Nephron (organoid): ENCODE data around the gene SOS2.

ENCODE experiments used
- H3K27ac Mint-ChIP-seq, 3 experiments: 2 replicates each; pipeline ENCODE4 v1.8.0; 2020; ENCODE audit warnings: mixed read lengths in 3 of 3, mild to moderate bottlenecking in 2 of 3, moderate library complexity in 1 of 3
- H3K27me3 Mint-ChIP-seq: 2 replicates; pipeline ENCODE4 v1.8.0; 2021; ENCODE audit warnings: low read depth, mild to moderate bottlenecking, moderate library complexity, mixed read lengths
- H3K36me3 Mint-ChIP-seq: 2 replicates; pipeline ENCODE4 v1.8.0; 2020; ENCODE audit warnings: low read depth, mixed read lengths
- H3K4me1 Mint-ChIP-seq: 2 replicates; pipeline ENCODE4 v1.8.0; 2020; ENCODE audit warnings: mixed read lengths
- H3K4me3 Mint-ChIP-seq, 3 experiments: 2 replicates each; pipeline ENCODE4 v1.8.0; 2020; ENCODE audit warnings: mild to moderate bottlenecking in 3 of 3, mixed read lengths in 3 of 3, moderate library complexity in 2 of 3
- H3K9me3 Mint-ChIP-seq: 2 replicates; pipeline ENCODE4 v1.8.0; 2020; ENCODE audit warnings: mixed read lengths
- TF ChIP-seq, protein P1 (sequence below), 3 experiments: fragments of 200-600 bp; sonication (generic); IDR thresholded peaks; one replicate each; pipeline ENCODE4 v1.5.0; 2021; ENCODE audit warnings: antibody characterized with exemption in 3 of 3; ENCODE audit not compliant: unreplicated experiment in 3 of 3

SOS2 gene

DNA sequence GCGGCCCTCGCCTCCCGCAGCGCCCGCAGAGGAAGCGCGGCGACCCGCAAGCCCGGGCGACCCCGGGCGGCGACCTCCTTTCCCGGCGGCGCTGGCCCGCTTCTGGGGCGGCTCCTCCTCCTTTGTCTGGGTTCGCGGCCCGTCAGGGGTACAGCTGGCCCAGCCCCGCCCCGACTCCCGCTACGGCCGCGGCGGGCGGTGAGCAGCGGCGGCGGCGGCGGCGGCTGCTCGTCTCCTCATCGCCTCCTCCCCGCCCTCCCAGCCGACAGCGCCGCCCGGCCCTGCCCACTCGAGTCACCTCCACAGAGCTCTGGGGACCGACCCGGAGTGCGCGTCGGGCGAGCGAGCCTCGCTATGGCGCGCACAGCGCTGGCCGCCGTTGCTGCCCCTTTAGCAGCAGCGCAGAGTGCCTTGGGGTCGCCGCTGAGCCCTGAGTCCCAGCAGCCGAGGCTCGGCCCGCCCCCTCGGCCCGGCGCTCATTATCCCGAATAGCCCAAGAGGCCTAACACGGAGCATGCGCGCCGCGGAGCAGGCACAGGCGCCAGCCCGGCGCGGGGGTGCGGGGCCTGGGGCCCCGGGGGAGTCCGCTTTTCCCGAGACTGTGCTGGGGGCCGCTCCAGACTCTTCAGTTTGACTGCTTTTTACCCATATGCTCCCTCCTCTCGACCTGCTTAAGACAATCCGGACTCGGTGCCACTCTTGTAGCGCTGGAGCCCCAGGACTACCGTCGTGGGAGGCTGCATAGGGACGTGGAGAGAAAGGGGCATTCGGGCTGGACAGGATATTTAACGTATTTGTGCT, at the start of gene SOS2:
SOS2 (minus strand) TSS at position 104 of the 801 bp plus-strand sequence. CDS start 295 bp downstream, outside the sequence.
- Mint-ChIP-seq H3K4me3 (peak within 1 kb of the TSS; percentile 87 to 95 (median 94)), H3K36me3 (peaks cover 15% of the 10 kb centered on the region), H3K9me3 (no peaks in the 10 kb centered on the region), H3K4me1 (peaks cover 42% of the 10 kb centered on the region), H3K27ac (peak within 1 kb of the TSS; percentile 98 to 99 (median 99)), H3K27me3 (no peaks in the 10 kb centered on the region)
- TF ChIP-seq, protein P1, sequence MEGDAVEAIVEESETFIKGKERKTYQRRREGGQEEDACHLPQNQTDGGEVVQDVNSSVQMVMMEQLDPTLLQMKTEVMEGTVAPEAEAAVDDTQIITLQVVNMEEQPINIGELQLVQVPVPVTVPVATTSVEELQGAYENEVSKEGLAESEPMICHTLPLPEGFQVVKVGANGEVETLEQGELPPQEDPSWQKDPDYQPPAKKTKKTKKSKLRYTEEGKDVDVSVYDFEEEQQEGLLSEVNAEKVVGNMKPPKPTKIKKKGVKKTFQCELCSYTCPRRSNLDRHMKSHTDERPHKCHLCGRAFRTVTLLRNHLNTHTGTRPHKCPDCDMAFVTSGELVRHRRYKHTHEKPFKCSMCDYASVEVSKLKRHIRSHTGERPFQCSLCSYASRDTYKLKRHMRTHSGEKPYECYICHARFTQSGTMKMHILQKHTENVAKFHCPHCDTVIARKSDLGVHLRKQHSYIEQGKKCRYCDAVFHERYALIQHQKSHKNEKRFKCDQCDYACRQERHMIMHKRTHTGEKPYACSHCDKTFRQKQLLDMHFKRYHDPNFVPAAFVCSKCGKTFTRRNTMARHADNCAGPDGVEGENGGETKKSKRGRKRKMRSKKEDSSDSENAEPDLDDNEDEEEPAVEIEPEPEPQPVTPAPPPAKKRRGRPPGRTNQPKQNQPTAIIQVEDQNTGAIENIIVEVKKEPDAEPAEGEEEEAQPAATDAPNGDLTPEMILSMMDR (IDR thresholded peaks at IDR 0.05; ENCODE audit: unreplicated experiment in 3 of 3): no peak

DNA sequence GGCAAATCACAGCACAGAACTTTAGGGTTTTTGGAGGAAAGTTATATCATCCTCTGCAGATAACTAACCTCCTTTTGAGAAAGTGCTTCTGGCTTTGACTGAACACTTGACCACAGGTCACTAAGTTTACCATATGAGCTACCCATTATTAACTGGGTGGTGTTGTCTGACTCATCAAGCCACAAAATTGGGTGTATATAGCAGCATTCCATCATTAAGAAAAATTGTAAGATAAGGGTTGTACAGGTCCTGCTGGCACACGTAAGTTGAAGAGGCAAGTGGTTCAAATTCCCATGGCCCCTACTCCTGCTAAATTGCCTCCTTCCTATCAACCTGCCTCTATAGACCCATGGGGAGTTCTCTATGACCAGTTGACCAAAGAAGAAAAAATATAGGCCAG, 41.1 kb upstream of the SOS2 start:
- Mint-ChIP-seq H3K4me1 (no peaks in the 10 kb centered on the region), H3K27me3 (no peaks in the 10 kb centered on the region), H3K27ac (no peak overlapping the region), H3K36me3 (peaks cover 27% of the 10 kb centered on the region), H3K9me3 (no peaks in the 10 kb centered on the region), H3K4me3 (no peak overlapping the region)
- TF ChIP-seq, protein P1 (IDR thresholded peaks at IDR 0.05; ENCODE audit: unreplicated experiment in 3 of 3): no peak

DNA sequence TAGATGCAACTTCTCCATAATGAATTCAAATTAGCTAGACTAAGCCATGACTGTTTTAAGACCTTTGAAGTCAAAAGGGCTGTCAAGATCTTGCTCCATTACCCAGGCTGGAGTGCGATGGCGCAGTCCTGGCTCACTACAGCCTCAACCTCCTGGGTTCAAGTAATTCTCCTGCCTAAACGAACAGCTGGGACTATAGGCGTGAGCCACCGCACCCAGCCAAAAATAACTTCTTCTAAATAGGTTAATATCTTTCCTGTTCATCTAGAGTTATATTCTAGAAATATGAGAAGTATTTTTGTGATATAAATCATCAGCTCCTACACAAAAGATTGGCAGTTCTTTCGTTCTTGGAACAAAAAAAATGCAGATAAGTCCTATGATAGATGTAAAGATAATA, 39.6 kb upstream of the SOS2 start:
- TF ChIP-seq, protein P1 (IDR thresholded peaks at IDR 0.05; ENCODE audit: unreplicated experiment in 3 of 3): no peak
- H3K36me3 Mint-ChIP-seq: peaks cover 19% of the 10 kb centered on the region
- no peaks in the 10 kb centered on the region for H3K27me3 Mint-ChIP-seq
- H3K4me1 Mint-ChIP-seq: no peaks in the 10 kb centered on the region
- H3K9me3 Mint-ChIP-seq: no peaks in the 10 kb centered on the region
- no peak overlapping the region for H3K27ac Mint-ChIP-seq
- no peak overlapping the region for H3K4me3 Mint-ChIP-seq

DNA sequence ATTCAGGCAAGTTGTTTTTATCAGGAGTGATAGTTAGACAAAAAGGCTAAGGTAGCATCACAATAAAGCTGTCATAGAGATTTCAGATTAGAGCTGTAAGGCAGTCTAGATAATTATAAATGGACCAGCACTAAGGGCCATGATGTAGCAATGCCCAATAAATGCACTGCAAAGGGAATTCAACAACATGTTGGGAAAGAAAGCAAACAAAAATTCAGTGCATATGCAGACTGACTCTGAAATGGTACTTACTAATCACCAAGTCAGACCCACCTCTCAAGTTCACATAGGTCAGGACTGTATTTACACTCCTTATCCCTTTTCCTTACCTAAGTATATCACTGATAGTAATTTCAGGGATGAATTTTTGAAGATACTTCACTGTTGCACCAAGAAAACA, 33.7 kb upstream of the SOS2 start:
- TF ChIP-seq, protein P1 (IDR thresholded peaks at IDR 0.05; ENCODE audit: unreplicated experiment in 3 of 3): no peak
- Mint-ChIP-seq H3K27ac (no peak overlapping the region), H3K4me3 (no peak overlapping the region), H3K9me3 (no peaks in the 10 kb centered on the region), H3K36me3 (peaks cover 7% of the 10 kb centered on the region), H3K27me3 (no peaks in the 10 kb centered on the region), H3K4me1 (peaks cover 20% of the 10 kb centered on the region)

DNA sequence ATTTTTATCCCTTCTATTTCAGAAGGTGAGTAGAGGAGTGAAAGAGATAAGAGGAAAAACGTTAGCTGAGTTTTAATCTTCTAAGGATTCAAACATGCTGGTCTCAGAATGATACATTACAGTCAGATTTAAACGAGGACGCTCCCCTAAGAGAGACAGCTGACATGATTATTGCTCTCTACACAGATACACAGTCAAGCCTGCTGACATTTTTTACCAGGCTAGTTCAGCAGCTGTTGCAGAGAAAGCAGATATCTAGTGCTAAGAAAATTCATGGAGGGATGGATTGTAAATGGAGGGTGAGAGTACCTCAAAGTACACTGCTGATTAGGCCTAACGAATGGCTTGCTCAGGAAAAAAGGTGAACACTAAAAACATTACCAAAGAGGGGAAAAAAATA, 31.9 kb upstream of the SOS2 start:
- Mint-ChIP-seq H3K27ac (peak overlapping the region; percentile 72 to 95 (median 80)), H3K9me3 (no peaks in the 10 kb centered on the region), H3K4me3 (no peak overlapping the region), H3K27me3 (no peaks in the 10 kb centered on the region), H3K36me3 (peaks cover 4% of the 10 kb centered on the region), H3K4me1 (peaks cover 20% of the 10 kb centered on the region)
- TF ChIP-seq, protein P1 (IDR thresholded peaks at IDR 0.05; ENCODE audit: unreplicated experiment in 3 of 3): no peak

DNA sequence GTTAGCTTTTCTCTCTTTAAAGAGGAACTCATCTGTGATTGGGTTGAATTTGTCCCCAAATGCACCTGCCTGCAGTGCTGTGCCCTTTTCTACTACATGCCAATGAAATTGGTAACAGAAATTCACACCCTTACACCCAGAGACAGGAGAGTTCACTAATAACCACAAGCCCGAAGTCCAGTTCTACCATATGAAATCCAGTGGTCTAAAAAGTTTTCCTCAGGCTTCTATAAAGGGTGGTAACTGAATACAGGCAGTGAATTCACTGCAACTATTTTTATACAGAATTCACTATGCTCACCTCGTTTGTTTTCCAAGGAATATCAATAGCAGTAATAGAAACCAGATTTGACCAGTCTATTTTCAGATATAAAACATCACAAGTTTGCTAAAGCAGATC, 31.5 kb upstream of the SOS2 start:
- Mint-ChIP-seq H3K4me1 (peaks cover 20% of the 10 kb centered on the region), H3K27me3 (no peaks in the 10 kb centered on the region), H3K27ac (peak overlapping the region; percentile 72 to 95 (median 80)), H3K4me3 (peak overlapping the region in 1 of 3 experiments; percentile 18), H3K36me3 (peaks cover 4% of the 10 kb centered on the region), H3K9me3 (no peaks in the 10 kb centered on the region)
- TF ChIP-seq, protein P1 (IDR thresholded peaks at IDR 0.05; ENCODE audit: unreplicated experiment in 3 of 3): no peak
